GM12872 (cell line): ENCODE data around the gene ITGB5.

Experiments
- TF ChIP-seq, protein P1 (sequence below): IDR thresholded peaks from 3 replicates; pipeline ENCODE4 v1.5.1; 2011; ENCODE audit warnings: low read depth, mild to moderate bottlenecking, low read length, moderate library complexity; ENCODE audit not compliant: insufficient read depth

Gene ITGB5

DNA sequence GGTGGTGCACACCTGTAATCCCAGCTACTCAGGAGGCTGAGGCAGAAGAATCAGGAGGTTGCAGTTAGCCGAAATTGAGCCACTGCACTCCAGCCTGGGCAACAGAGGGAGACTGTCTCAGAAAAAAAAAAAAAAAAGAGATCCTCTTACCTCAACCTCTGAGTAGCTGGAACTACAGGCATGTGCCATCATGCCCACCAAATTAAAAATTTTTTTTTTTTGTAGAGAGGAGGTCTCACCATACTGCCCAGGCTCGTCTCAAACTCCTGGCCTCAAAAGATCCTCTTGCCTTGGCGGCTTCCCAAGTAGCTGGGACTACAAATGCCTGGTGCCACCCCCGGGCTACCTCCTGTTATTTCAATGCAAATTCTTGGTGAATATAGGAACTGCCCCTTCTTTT, 155.4 kb downstream of the ITGB5 start:
- TF ChIP-seq, protein P1, sequence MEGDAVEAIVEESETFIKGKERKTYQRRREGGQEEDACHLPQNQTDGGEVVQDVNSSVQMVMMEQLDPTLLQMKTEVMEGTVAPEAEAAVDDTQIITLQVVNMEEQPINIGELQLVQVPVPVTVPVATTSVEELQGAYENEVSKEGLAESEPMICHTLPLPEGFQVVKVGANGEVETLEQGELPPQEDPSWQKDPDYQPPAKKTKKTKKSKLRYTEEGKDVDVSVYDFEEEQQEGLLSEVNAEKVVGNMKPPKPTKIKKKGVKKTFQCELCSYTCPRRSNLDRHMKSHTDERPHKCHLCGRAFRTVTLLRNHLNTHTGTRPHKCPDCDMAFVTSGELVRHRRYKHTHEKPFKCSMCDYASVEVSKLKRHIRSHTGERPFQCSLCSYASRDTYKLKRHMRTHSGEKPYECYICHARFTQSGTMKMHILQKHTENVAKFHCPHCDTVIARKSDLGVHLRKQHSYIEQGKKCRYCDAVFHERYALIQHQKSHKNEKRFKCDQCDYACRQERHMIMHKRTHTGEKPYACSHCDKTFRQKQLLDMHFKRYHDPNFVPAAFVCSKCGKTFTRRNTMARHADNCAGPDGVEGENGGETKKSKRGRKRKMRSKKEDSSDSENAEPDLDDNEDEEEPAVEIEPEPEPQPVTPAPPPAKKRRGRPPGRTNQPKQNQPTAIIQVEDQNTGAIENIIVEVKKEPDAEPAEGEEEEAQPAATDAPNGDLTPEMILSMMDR, result no peak

DNA sequence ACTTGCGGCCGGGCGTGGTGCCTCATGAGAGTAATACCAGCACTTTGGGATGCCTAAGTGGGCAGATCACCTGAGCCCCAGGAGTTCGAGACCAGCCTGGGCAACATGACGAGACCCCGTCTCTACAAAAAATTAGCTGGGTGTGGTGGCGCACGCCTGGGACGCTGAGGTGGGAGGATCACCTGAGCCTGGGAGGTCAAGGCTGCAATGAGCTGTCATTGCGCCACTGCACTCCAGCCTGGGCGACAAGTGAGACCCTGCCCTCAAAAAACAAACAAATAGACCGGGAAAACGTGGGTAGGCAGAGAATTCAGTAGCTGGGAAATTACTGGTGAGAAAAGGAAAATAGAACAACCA, 156.2 kb downstream of the ITGB5 start:
- TF ChIP-seq, protein P1, result no peak

GRCh38 chr3:124730129-124730940, 156.8 kb downstream of the ITGB5 start, which contains the start of gene UMPS:
Gene UMPS, plus strand, starts transcription at chr3:124730452. Its CDS starts 20 bp downstream, at chr3:124730472.
- TF ChIP-seq, protein P1, result no peak

DNA sequence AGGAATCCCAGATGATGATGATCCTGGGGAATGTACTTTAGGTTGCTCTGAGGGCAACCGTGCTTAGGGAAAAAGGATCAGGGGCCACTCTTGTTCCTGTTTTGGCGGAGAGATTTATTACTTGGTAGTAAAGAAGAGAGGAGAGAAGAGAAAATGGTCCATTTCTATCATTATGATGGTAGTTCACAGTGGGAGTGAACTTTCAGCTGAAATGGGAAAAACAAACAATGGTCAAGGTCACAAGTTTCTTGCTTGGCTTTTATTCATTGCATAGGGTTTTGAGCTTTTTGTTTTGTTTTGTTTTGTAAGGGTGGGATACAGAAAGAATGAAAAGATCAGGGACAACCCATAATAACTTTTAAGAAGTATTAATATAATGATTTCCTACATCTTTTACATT, 164.6 kb downstream of the ITGB5 start:
- TF ChIP-seq, protein P1, result no peak

GRCh38 chr3:124714223-124714853, 172.8 kb downstream of the ITGB5 start:
- TF ChIP-seq, protein P1, result no peak
